ENCODE measurements around the gene PARK7.

GRCh38 chr1:7962014-7962335, 464 bp downstream of the PARK7 start:
- peak; percentile 42; the same call in 1 of the 2 replicates for TF ChIP-seq POLR2AphosphoS5 (IDR thresholded peaks at IDR 0.05; ENCODE audit: low read depth, low read length)
- TF ChIP-seq POLR2A (IDR thresholded peaks at IDR 0.05; ENCODE audit: low read depth, low read length): peak; percentile 55; the same call in 1 of the 2 replicates
- no peak for TF ChIP-seq TAF1 (IDR thresholded peaks at IDR 0.05; ENCODE audit: low read depth, low read length)
- no peak for TF ChIP-seq PAX5 (IDR thresholded peaks at IDR 0.05; ENCODE audit: insufficient read depth, low read length, severe bottlenecking)
- TF ChIP-seq SPI1 (IDR thresholded peaks at IDR 0.05; ENCODE audit: low read depth, low read length): no peak
- TF ChIP-seq POU2F2 (IDR thresholded peaks at IDR 0.05; ENCODE audit: low read depth, low read length): no peak

Measured in GM12891 (cell line).